SK-N-SH treated with all-trans-retinoic acid at 6 μM for 48 hours (cell line): ENCODE measurements around the gene CHRM4.

Experiments
- ARNTL ChIP-seq: fragments of 450-650 bp; formaldehyde crosslinking; IDR thresholded peaks from 2 replicates; pipeline ENCODE4 v1.5.0; 2020; ENCODE audit warnings: low read depth, mild to moderate bottlenecking, moderate library complexity, borderline replicate concordance
- CREB5 ChIP-seq: fragments of 250-450 bp; sonication (Bioruptor Pico); IDR thresholded peaks from 2 replicates; pipeline ENCODE4 v1.5.1; 2020; ENCODE audit warnings: low read depth, mild to moderate bottlenecking, moderate library complexity
- CSDC2 ChIP-seq: fragments of 250-450 bp; sonication (Bioruptor Pico); IDR thresholded peaks from 2 replicates; pipeline ENCODE4 v1.5.0; 2020; ENCODE audit warnings: mild to moderate bottlenecking, moderate library complexity
- OSR1 ChIP-seq: fragments of 250-450 bp; sonication (Bioruptor Pico); IDR thresholded peaks from 2 replicates; pipeline ENCODE4 v1.8.0; 2022; ENCODE audit warnings: moderate library complexity, mild to moderate bottlenecking, inconsistent platforms
- PPARA ChIP-seq: fragments of 250-450 bp; sonication (Bioruptor Pico); IDR thresholded peaks from 2 replicates; pipeline ENCODE4 v1.5.0; 2020; ENCODE audit warnings: mild to moderate bottlenecking, borderline replicate concordance
- RARB ChIP-seq: fragments of 250-450 bp; sonication (Bioruptor Pico); IDR thresholded peaks from 2 replicates; pipeline ENCODE4 v1.8.0; 2021; ENCODE audit warnings: mild to moderate bottlenecking, moderate library complexity
- SNAI2 ChIP-seq: fragments of 250-450 bp; sonication (Bioruptor Pico); IDR thresholded peaks from 2 replicates; pipeline ENCODE4 v1.5.0; 2020; ENCODE audit warnings: mild to moderate bottlenecking, moderate library complexity
- TOX ChIP-seq: fragments of 250-450 bp; sonication (Bioruptor Pico); IDR thresholded peaks from 2 replicates; pipeline ENCODE4 v1.8.0; 2021; ENCODE audit warnings: mild to moderate bottlenecking, moderate library complexity, borderline replicate concordance
- ZFP3 ChIP-seq: fragments of 250-450 bp; sonication (Bioruptor Pico); IDR thresholded peaks from 2 replicates; pipeline ENCODE4 v1.5.0; 2020; ENCODE audit warnings: mild to moderate bottlenecking, moderate library complexity
- ZFP30 ChIP-seq: fragments of 450-650 bp; formaldehyde crosslinking; IDR thresholded peaks from 2 replicates; pipeline ENCODE4 v1.5.0; 2022; ENCODE audit warnings: mild to moderate bottlenecking, moderate library complexity
- TF ChIP-seq, protein P1 (sequence below): fragments of 250-450 bp; sonication (Bioruptor Pico); IDR thresholded peaks from 2 replicates; pipeline ENCODE4 v1.8.0; 2020; ENCODE audit warnings: mild to moderate bottlenecking, moderate library complexity, borderline replicate concordance
- TF ChIP-seq, protein P2 (sequence below): fragments of 250-450 bp; sonication (Bioruptor Pico); IDR thresholded peaks from 2 replicates; pipeline ENCODE4 v1.5.1; 2021; ENCODE audit warnings: mild to moderate bottlenecking, moderate library complexity
- TF ChIP-seq, protein P3 (sequence below): fragments of 250-450 bp; sonication (Bioruptor Pico); IDR thresholded peaks from 2 replicates; pipeline ENCODE4 v1.5.0; 2020; ENCODE audit warnings: mild to moderate bottlenecking, moderate library complexity

DNA sequence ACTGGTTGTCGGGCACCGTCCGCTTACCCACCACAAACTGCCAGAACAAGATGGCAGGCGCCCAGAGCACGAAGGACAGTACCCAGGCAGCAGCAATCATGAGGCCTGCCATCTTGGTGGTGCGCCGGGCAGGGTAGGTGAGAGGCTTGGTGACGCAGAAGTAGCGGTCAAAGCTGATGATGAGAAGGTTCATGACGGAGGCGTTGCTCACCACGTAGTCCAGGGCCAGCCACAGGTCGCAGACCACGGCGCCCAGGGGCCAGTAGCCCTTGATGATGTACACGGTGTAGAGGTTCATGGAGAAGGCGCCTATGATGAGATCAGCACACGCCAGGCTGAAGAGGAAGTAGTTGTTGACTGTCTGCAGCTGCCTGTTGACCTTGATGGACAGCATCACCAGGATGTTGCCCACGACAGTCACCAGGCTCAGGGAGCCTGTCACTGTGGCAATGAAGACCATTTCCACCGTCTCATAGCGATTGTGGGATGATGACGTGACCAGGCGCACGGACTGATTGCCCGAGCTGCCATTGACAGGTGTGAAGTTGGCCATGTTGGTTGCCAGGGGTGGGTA lies 5.5 kb downstream of the CHRM4 start:
- TF ChIP-seq TOX (CRISPR knock-in tag) (no peak), PPARA (CRISPR knock-in tag) (no peak), SNAI2 (CRISPR knock-in tag) (no peak), OSR1 (CRISPR knock-in tag) (no peak), ZFP3 (no peak), RARB (CRISPR knock-in tag) (no peak), CREB5 (CRISPR knock-in tag) (no peak), ARNTL (CRISPR knock-in tag) (no peak), ZFP30 (no peak), CSDC2 (CRISPR knock-in tag) (no peak)
- TF ChIP-seq, protein P1, sequence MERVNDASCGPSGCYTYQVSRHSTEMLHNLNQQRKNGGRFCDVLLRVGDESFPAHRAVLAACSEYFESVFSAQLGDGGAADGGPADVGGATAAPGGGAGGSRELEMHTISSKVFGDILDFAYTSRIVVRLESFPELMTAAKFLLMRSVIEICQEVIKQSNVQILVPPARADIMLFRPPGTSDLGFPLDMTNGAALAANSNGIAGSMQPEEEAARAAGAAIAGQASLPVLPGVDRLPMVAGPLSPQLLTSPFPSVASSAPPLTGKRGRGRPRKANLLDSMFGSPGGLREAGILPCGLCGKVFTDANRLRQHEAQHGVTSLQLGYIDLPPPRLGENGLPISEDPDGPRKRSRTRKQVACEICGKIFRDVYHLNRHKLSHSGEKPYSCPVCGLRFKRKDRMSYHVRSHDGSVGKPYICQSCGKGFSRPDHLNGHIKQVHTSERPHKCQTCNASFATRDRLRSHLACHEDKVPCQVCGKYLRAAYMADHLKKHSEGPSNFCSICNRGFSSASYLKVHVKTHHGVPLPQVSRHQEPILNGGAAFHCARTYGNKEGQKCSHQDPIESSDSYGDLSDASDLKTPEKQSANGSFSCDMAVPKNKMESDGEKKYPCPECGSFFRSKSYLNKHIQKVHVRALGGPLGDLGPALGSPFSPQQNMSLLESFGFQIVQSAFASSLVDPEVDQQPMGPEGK (CRISPR knock-in tag): no peak
- TF ChIP-seq, protein P2, sequence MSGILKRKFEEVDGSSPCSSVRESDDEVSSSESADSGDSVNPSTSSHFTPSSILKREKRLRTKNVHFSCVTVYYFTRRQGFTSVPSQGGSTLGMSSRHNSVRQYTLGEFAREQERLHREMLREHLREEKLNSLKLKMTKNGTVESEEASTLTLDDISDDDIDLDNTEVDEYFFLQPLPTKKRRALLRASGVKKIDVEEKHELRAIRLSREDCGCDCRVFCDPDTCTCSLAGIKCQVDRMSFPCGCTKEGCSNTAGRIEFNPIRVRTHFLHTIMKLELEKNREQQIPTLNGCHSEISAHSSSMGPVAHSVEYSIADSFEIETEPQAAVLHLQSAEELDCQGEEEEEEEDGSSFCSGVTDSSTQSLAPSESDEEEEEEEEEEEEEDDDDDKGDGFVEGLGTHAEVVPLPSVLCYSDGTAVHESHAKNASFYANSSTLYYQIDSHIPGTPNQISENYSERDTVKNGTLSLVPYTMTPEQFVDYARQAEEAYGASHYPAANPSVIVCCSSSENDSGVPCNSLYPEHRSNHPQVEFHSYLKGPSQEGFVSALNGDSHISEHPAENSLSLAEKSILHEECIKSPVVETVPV (CRISPR knock-in tag): no peak
- TF ChIP-seq, protein P3, sequence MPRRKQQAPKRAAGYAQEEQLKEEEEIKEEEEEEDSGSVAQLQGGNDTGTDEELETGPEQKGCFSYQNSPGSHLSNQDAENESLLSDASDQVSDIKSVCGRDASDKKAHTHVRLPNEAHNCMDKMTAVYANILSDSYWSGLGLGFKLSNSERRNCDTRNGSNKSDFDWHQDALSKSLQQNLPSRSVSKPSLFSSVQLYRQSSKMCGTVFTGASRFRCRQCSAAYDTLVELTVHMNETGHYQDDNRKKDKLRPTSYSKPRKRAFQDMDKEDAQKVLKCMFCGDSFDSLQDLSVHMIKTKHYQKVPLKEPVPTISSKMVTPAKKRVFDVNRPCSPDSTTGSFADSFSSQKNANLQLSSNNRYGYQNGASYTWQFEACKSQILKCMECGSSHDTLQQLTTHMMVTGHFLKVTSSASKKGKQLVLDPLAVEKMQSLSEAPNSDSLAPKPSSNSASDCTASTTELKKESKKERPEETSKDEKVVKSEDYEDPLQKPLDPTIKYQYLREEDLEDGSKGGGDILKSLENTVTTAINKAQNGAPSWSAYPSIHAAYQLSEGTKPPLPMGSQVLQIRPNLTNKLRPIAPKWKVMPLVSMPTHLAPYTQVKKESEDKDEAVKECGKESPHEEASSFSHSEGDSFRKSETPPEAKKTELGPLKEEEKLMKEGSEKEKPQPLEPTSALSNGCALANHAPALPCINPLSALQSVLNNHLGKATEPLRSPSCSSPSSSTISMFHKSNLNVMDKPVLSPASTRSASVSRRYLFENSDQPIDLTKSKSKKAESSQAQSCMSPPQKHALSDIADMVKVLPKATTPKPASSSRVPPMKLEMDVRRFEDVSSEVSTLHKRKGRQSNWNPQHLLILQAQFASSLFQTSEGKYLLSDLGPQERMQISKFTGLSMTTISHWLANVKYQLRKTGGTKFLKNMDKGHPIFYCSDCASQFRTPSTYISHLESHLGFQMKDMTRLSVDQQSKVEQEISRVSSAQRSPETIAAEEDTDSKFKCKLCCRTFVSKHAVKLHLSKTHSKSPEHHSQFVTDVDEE (CRISPR knock-in tag): no peak
